H9 (cell line): Measurements from ENCODE around the gene APRT. TPM values are rescaled to one million over a fixed set of nuclear protein-coding genes. Genes with fewer than 3 reads are reported as not detected.

Source experiments
- DNase-seq: peaks from one replicate; pipeline ENCODE4 v3.0.0-alpha.2; 2017
- H2AFZ ChIP-seq: one replicate; pipeline ENCODE4 v1.6.1; 2013; ENCODE audit warnings: mild to moderate bottlenecking, low read length, control low read depth, moderate library complexity
- H2AK5ac ChIP-seq: 2 replicates; pipeline ENCODE4 v1.6.1; 2013; ENCODE audit warnings: low read length, control low read depth, mixed read lengths; ENCODE audit not compliant: insufficient read length
- H2BK120ac ChIP-seq: one replicate; pipeline ENCODE4 v1.6.1; 2013; ENCODE audit warnings: low read depth, mild to moderate bottlenecking, low read length, control low read depth, inconsistent platforms; ENCODE audit not compliant: poor library complexity, severe bottlenecking
- H2BK12ac ChIP-seq: 2 replicates; pipeline ENCODE4 v1.6.1; 2013; ENCODE audit warnings: low read length, control low read depth, mixed read lengths, low read depth; ENCODE audit not compliant: insufficient read length
- H2BK15ac ChIP-seq: 2 replicates; pipeline ENCODE4 v1.6.1; 2013; ENCODE audit warnings: low read depth, low read length, control low read depth
- H2BK20ac ChIP-seq: one replicate; pipeline ENCODE4 v1.6.1; 2013; ENCODE audit warnings: low read depth, mild to moderate bottlenecking, low read length, control low read depth, inconsistent platforms; ENCODE audit not compliant: poor library complexity, severe bottlenecking
- H2BK5ac ChIP-seq: 2 replicates; pipeline ENCODE4 v1.6.1; 2013; ENCODE audit warnings: low read length, control low read depth, mixed read lengths; ENCODE audit not compliant: insufficient read length
- H3K14ac ChIP-seq: 2 replicates; pipeline ENCODE4 v1.6.1; 2013; ENCODE audit warnings: low read length, control low read depth; ENCODE audit not compliant: insufficient read depth
- H3K18ac ChIP-seq: 2 replicates; pipeline ENCODE4 v1.6.1; 2013; ENCODE audit warnings: low read depth, mild to moderate bottlenecking, mixed read lengths, low read length, control low read depth; ENCODE audit not compliant: insufficient read length
- H3K23ac ChIP-seq: 2 replicates; pipeline ENCODE4 v1.6.1; 2013; ENCODE audit warnings: low read length, control low read depth, mixed read lengths, low read depth; ENCODE audit not compliant: insufficient read length
- H3K23me2 ChIP-seq: 2 replicates; pipeline ENCODE4 v1.6.1; 2013; ENCODE audit warnings: low read depth, mild to moderate bottlenecking, mixed read lengths, low read length, control low read depth; ENCODE audit not compliant: insufficient read length, poor library complexity, severe bottlenecking
- H3K27ac ChIP-seq: 2 replicates; pipeline ENCODE4 v1.5.1; 2013; ENCODE audit warnings: low read length, control low read depth, mixed read lengths, low read depth; ENCODE audit not compliant: insufficient read length
- H3K27me3 ChIP-seq: 2 replicates; pipeline ENCODE4 v1.6.1; 2013; ENCODE audit warnings: low read length, control low read depth, inconsistent platforms; ENCODE audit not compliant: insufficient read depth
- H3K4ac ChIP-seq: 2 replicates; pipeline ENCODE4 v1.6.1; 2013; ENCODE audit warnings: low read depth, mild to moderate bottlenecking, control low read depth, inconsistent platforms, low read length, moderate library complexity
- H3K4me1 ChIP-seq: 2 replicates; pipeline ENCODE4 v1.6.1; 2013; ENCODE audit warnings: low read length, control low read depth, inconsistent platforms; ENCODE audit not compliant: insufficient read depth
- H3K4me2 ChIP-seq: 2 replicates; pipeline ENCODE4 v1.6.1; 2013; ENCODE audit warnings: low read length, control low read depth, mixed read lengths; ENCODE audit not compliant: insufficient read length, insufficient read depth
- H3K56ac ChIP-seq: 2 replicates; pipeline ENCODE4 v1.6.1; 2013; ENCODE audit warnings: low read depth, mild to moderate bottlenecking, mixed read lengths, low read length, control low read depth; ENCODE audit not compliant: insufficient read length
- H3K79me1 ChIP-seq: 2 replicates; pipeline ENCODE4 v1.6.1; 2013; ENCODE audit warnings: low read depth, mild to moderate bottlenecking, moderate library complexity, low read length, control low read depth, inconsistent platforms; ENCODE audit not compliant: insufficient read depth, poor library complexity, severe bottlenecking
- H3K79me2 ChIP-seq: 2 replicates; pipeline ENCODE4 v1.6.1; 2013; ENCODE audit warnings: low read length, control low read depth, inconsistent platforms; ENCODE audit not compliant: insufficient read depth
- H3K9ac ChIP-seq: 2 replicates; pipeline ENCODE4 v1.6.1; 2013; ENCODE audit warnings: low read length, control low read depth, mixed read lengths; ENCODE audit not compliant: insufficient read length; ENCODE audit errors: extremely low read depth
- H3K9me3 ChIP-seq: one replicate; pipeline ENCODE4 v1.6.1; 2013; ENCODE audit warnings: low read depth, low read length, inconsistent platforms; ENCODE audit not compliant: control insufficient read depth
- H3T11ph ChIP-seq: one replicate; pipeline ENCODE4 v1.6.1; 2013; ENCODE audit warnings: mild to moderate bottlenecking, low read length, control low read depth, inconsistent platforms
- H4K20me1 ChIP-seq: one replicate; pipeline ENCODE4 v1.6.1; 2013; ENCODE audit not compliant: control insufficient read depth, insufficient read length, insufficient read depth
- H4K5ac ChIP-seq: 2 replicates; pipeline ENCODE4 v1.6.1; 2013; ENCODE audit warnings: low read depth, mild to moderate bottlenecking, mixed read lengths, low read length, control low read depth; ENCODE audit not compliant: insufficient read length
- H4K8ac ChIP-seq: replicated peaks from 2 replicates; pipeline ENCODE4 v1.6.1; 2013; ENCODE audit warnings: low read length, control low read depth, mixed read lengths, low read depth; ENCODE audit not compliant: insufficient read length
- H4K91ac ChIP-seq: 2 replicates; pipeline ENCODE4 v1.6.1; 2013; ENCODE audit warnings: low read depth, mild to moderate bottlenecking, moderate library complexity, mixed read lengths, low read length, control low read depth; ENCODE audit not compliant: insufficient read length
- H3K27ac Mint-ChIP-seq, 3 experiments: 2 replicates in 2 of 3; 3 replicates in 1 of 3; pipeline ENCODE4 v1.8.0; 2020 to 2021; ENCODE audit warnings: mixed read lengths in 3 of 3, mild to moderate bottlenecking in 1 of 3, moderate library complexity in 1 of 3
- H3K27me3 Mint-ChIP-seq: 2 replicates; pipeline ENCODE4 v1.8.0; 2021; ENCODE audit warnings: low read depth, mild to moderate bottlenecking, moderate library complexity, mixed read lengths
- H3K36me3 Mint-ChIP-seq, 3 experiments: 2 replicates in 2 of 3; 3 replicates in 1 of 3; pipeline ENCODE4 v1.8.0; 2020 to 2021; ENCODE audit warnings: low read depth in 3 of 3, mixed read lengths in 3 of 3; ENCODE audit not compliant: insufficient read depth in 1 of 3
- H3K4me1 Mint-ChIP-seq, 2 experiments: 2 replicates each; pipeline ENCODE4 v1.8.0; 2020; ENCODE audit warnings: mixed read lengths in 2 of 2
- H3K4me3 Mint-ChIP-seq, 2 experiments: 2 replicates in 1 of 2; 3 replicates in 1 of 2; pipeline ENCODE4 v1.8.0; 2020 to 2021; ENCODE audit warnings: mild to moderate bottlenecking in 2 of 2, mixed read lengths in 2 of 2, moderate library complexity in 1 of 2
- H3K9me3 Mint-ChIP-seq, 2 experiments: 2 replicates in 1 of 2; 3 replicates in 1 of 2; pipeline ENCODE4 v1.8.0; 2020; ENCODE audit warnings: mild to moderate bottlenecking in 2 of 2, mixed read lengths in 2 of 2, moderate library complexity in 1 of 2
- CTCF ChIP-seq: fragments of 200-600 bp; sonication (generic); conservative IDR thresholded peaks from 3 replicates; pipeline ENCODE4 v1.8.0; 2021; ENCODE audit warnings: antibody characterized with exemption, mild to moderate bottlenecking
- WGBS: extraction: QIAGEN DNeasy Blood & Tissue Kit; methylation state at CpG from one replicate; pipeline ENCODE4 v1.1.7; 2013; ENCODE audit warnings: missing lambda C conversion rate, low lambda C conversion rate, mixed read lengths; ENCODE audit not compliant: insufficient read length; ENCODE audit errors: extremely low coverage; 5-methylcytosine and 5-hydroxymethylcytosine counted together
- total RNA-seq: library from RNA; stranded (reverse); gene quantifications from 2 replicates; pipeline ENCODE4 v1.2.1, GENCODE V29; 2021

Gene APRT
- total RNA-seq, 1 experiment from 2014 or later, result 246 TPM

DNA sequence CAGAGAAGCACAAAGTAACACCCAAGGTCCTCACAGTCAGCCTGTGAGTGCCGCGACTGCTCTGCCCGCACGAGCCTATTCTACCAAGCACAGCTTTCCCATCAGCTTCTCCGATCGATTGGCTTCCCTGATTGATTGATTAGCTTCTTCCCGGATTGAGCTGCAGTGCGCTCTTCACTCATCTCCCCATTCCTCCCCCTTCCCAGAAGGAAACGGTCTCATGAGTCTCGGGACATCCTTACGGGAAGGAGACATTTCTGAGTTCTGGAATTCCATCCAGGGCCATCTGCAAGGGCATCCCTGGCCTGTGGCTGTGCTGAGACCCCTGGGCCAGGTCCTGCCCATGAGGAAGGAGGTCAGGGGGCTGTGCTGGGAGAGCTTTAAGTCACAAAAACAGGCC, 44.8 kb downstream of the APRT start:
- H2BK5ac ChIP-seq, result no peak overlapping the region
- no peak overlapping the region for H3T11ph ChIP-seq
- no peak overlapping the region for H3K27ac ChIP-seq
- no peak overlapping the region for H3K14ac ChIP-seq
- H3K56ac ChIP-seq, result no peak overlapping the region
- no peak overlapping the region for H4K8ac ChIP-seq
- H3K23ac ChIP-seq, result no peak overlapping the region
- Mint-ChIP-seq H3K9me3 (no peaks in the 10 kb centered on the region), H3K27me3 (no peaks in the 10 kb centered on the region), H3K4me3 (no peak overlapping the region), H3K36me3 (no peaks in the 10 kb centered on the region), H3K27ac (peak overlapping the region; percentile 12 to 71 (median 14); a peak in 3 of 7 replicates), H3K4me1 (peaks cover 33 to 59% of the 10 kb centered on the region in 2 experiments)
- H2AFZ ChIP-seq, result no peak overlapping the region
- H3K4me2 ChIP-seq, result no peak overlapping the region
- no peaks in the 10 kb centered on the region for H3K23me2 ChIP-seq
- H3K4me1 ChIP-seq, result peaks cover 8% of the 10 kb centered on the region; the same call in 1 of the 2 replicates
- H2BK20ac ChIP-seq, result no peak overlapping the region
- no peak overlapping the region for H4K5ac ChIP-seq
- H3K79me1 ChIP-seq, result peaks cover 3% of the 10 kb centered on the region
- no peak for TF ChIP-seq CTCF
- no peak overlapping the region for H3K4ac ChIP-seq
- H2BK12ac ChIP-seq, result no peak overlapping the region
- H2BK120ac ChIP-seq, result no peak overlapping the region
- H4K20me1 ChIP-seq, result no peaks in the 10 kb centered on the region
- H3K9me3 ChIP-seq, result no peaks in the 10 kb centered on the region
- H2AK5ac ChIP-seq, result no peak overlapping the region
- no peaks in the 10 kb centered on the region; the same call in 1 of the 2 replicates for H3K79me2 ChIP-seq
- no peak for DNase-seq
- H3K9ac ChIP-seq, result no peak overlapping the region
- H3K27me3 ChIP-seq, result no peaks in the 10 kb centered on the region
- H3K18ac ChIP-seq, result no peak overlapping the region
- WGBS, result no CpG with 5 or more reads among the region's 11 CpGs
- no peak overlapping the region for H4K91ac ChIP-seq
- no peak overlapping the region for H2BK15ac ChIP-seq
